Keratinocyte (primary cell): Measurements from ENCODE around the gene SH2B3.

Source experiments
- EZH2 ChIP-seq: IDR thresholded peaks from one replicate; pipeline ENCODE4 v1.6.1; 2012; ENCODE audit warnings: inconsistent platforms, mild to moderate bottlenecking, low read length, moderate library complexity
- TF ChIP-seq, protein P1 (sequence below), 3 experiments: IDR thresholded peaks in 1 of 3; conservative IDR thresholded peaks in 1 of 3; optimal IDR thresholded peaks in 1 of 3; 2 replicates in 2 of 3; 3 replicates in 1 of 3; pipeline versions ENCODE3 to v1.5.1; 2011; ENCODE audit warnings: low read length in 3 of 3, mild to moderate bottlenecking in 3 of 3, moderate library complexity in 2 of 3, control low read depth in 1 of 3, inconsistent platforms in 1 of 3; ENCODE audit not compliant: insufficient read depth in 2 of 3; ENCODE audit errors: extremely low read depth in 1 of 3

DNA sequence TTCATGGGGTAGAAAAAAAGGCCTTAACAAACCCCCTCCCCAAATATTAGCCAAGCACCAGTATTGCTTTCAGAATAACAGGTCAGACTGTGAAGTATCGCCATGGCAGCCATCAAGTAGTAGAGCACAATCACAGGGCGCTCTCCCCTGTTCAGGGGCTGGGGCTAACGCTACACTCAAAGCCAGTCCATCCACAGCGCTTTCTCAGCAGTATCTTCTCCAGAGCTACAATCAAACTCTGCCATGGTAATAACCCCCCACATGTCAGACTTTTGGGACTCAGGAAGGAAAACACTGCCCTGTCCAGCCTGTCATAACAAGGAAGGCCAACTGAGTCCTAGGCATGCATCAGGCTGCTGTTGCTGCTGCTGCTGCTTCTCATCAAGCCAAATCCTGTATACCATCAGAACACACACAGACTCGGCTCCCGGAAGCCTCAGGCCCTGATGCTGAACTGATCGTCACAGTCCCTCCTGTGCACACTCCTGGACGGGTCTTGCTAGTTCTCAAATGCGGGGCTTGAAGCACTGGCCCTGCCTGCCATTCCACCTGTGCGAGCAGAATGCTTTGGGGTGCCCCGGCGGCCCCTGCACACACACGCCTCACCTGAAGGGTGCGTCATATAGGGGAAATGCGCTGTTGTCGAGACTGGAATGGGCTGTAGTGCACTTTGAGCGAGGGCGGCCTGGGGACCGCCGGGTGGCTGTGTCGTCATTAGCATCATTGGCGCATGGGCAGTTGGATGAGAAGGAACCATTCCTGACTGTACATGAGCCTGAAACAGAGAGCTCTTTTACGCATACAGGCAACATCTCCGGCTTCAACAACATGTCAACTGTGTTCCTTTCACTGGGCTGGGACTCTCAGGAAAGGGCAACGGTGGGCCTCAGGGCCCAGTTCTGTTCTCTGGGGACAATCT lies 47.6 kb downstream of the SH2B3 start:
- TF ChIP-seq, protein P1, sequence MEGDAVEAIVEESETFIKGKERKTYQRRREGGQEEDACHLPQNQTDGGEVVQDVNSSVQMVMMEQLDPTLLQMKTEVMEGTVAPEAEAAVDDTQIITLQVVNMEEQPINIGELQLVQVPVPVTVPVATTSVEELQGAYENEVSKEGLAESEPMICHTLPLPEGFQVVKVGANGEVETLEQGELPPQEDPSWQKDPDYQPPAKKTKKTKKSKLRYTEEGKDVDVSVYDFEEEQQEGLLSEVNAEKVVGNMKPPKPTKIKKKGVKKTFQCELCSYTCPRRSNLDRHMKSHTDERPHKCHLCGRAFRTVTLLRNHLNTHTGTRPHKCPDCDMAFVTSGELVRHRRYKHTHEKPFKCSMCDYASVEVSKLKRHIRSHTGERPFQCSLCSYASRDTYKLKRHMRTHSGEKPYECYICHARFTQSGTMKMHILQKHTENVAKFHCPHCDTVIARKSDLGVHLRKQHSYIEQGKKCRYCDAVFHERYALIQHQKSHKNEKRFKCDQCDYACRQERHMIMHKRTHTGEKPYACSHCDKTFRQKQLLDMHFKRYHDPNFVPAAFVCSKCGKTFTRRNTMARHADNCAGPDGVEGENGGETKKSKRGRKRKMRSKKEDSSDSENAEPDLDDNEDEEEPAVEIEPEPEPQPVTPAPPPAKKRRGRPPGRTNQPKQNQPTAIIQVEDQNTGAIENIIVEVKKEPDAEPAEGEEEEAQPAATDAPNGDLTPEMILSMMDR (optimal IDR thresholded peaks at IDR 0.05 in 1 of 3, IDR thresholded peaks at IDR 0.05 in 1 of 3, conservative IDR thresholded peaks at IDR 0.05 in 1 of 3; ENCODE audit: extremely low read depth in 1 of 3, insufficient read depth in 2 of 3, low read length in 3 of 3) = no peak
- TF ChIP-seq EZH2 = no peak
